ENCODE results near the gene NDST1.

NDST1 gene

DNA sequence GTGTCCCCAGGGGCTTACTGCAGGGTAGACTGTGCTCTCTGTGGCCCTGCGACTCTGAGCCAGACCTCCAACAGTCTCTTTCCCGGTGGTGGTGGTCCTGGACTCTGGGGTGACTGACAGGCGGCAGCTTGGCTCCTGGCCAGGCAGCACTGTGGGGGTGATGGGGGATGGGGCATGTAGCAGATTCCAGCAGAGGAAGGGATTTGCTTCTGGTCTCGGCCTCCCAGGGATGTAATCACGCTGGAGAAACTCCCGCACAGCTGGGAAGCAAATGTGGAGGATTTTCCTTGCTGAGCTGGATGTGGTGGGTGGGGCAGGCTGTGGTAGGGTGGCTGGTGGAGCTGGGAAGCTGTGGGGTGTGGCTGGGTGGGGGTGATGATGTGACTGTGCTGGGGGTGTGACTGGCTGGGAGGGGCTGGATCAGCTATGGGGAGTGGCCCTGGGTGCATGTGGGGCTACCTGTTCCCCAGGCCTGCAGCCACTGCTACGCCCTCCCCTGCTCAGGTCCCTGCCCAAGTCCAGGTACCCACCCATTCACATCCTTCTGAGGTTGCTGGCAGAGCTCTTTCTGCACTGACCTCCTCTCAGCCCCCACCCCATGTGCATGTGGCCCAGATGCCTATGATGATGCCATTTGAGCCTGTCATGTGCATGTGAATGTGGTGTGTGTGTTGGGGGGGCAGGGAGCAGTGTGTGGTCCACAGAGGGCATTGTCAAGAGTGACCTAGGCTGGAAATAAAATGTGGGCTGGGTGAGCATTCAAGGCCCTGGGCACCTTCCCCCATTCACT, 3.8 kb downstream of the NDST1 start:
- Histone ChIP-seq H3K9me2 (replicated peaks; ENCODE audit: control insufficient read depth, low read length) (no peaks in the 10 kb centered on the region), H3K4me3 (ENCODE audit: low read length) (no peak overlapping the region), H3K79me2 (ENCODE audit: control insufficient read depth, low read length) (peaks cover 35% of the 10 kb centered on the region), H3K27me3 (ENCODE audit: control insufficient read depth, low read length) (no peaks in the 10 kb centered on the region), H3K36me3 (ENCODE audit: control insufficient read depth, low read length) (no peaks in the 10 kb centered on the region), H3F3A (ENCODE audit: control insufficient read depth, insufficient read depth) (no peaks in the 10 kb centered on the region), H3K4me1 (ENCODE audit: control insufficient read depth, low read length) (peaks cover 20% of the 10 kb centered on the region), H3K27ac (ENCODE audit: low read depth, low read length) (no peak overlapping the region), H4K20me1 (ENCODE audit: control insufficient read depth, insufficient read depth, low read depth, low read length) (peaks cover 3% of the 10 kb centered on the region; the same call in 1 of the 2 replicates), H3K9me3 (ENCODE audit: control insufficient read depth, insufficient read depth, low read length) (no peaks in the 10 kb centered on the region), H3K4me2 (ENCODE audit: low read length) (no peak overlapping the region)
- TF ChIP-seq, protein P1, sequence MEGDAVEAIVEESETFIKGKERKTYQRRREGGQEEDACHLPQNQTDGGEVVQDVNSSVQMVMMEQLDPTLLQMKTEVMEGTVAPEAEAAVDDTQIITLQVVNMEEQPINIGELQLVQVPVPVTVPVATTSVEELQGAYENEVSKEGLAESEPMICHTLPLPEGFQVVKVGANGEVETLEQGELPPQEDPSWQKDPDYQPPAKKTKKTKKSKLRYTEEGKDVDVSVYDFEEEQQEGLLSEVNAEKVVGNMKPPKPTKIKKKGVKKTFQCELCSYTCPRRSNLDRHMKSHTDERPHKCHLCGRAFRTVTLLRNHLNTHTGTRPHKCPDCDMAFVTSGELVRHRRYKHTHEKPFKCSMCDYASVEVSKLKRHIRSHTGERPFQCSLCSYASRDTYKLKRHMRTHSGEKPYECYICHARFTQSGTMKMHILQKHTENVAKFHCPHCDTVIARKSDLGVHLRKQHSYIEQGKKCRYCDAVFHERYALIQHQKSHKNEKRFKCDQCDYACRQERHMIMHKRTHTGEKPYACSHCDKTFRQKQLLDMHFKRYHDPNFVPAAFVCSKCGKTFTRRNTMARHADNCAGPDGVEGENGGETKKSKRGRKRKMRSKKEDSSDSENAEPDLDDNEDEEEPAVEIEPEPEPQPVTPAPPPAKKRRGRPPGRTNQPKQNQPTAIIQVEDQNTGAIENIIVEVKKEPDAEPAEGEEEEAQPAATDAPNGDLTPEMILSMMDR (IDR thresholded peaks at IDR 0.05; ENCODE audit: low read depth, low read length, poor library complexity, severe bottlenecking): no peak
- no peak for TF ChIP-seq EZH2phosphoT487 (IDR thresholded peaks at IDR 0.05; ENCODE audit: borderline replicate concordance, low read length)

DNA sequence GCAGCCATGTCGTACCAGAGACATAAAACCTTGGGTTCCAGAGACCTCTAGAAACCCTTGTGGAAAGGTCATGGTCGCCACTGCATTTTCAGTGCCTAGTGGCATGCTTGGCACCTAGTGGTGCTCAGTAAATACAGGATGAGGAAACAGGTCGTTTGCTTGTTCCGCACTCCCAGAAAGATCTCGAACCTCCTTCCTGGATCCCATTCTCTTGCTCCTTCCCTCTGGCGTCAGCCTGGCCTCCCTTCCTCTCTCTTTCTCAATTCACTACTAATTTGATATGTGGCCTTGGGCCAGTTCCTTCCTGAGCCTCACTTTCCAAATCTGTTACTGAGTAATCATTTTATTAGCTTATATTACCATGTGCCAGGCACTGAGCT, 4.4 kb downstream of the NDST1 start:
- H3K27ac ChIP-seq (ENCODE audit: low read depth, low read length): no peak overlapping the region
- no peaks in the 10 kb centered on the region for H3K27me3 ChIP-seq (ENCODE audit: control insufficient read depth, low read length)
- H3K4me1 ChIP-seq (ENCODE audit: control insufficient read depth, low read length): peaks cover 25% of the 10 kb centered on the region
- TF ChIP-seq EZH2phosphoT487 (IDR thresholded peaks at IDR 0.05; ENCODE audit: borderline replicate concordance, low read length): no peak
- TF ChIP-seq, protein P1 (IDR thresholded peaks at IDR 0.05; ENCODE audit: low read depth, low read length, poor library complexity, severe bottlenecking): no peak
- H3K9me3 ChIP-seq (ENCODE audit: control insufficient read depth, insufficient read depth, low read length): no peaks in the 10 kb centered on the region
- no peaks in the 10 kb centered on the region for H3K36me3 ChIP-seq (ENCODE audit: control insufficient read depth, low read length)
- H3K9me2 ChIP-seq (replicated peaks; ENCODE audit: control insufficient read depth, low read length): no peaks in the 10 kb centered on the region
- H3K79me2 ChIP-seq (ENCODE audit: control insufficient read depth, low read length): peaks cover 35% of the 10 kb centered on the region
- no peak overlapping the region for H3K4me3 ChIP-seq (ENCODE audit: low read length)
- no peaks in the 10 kb centered on the region for H4K20me1 ChIP-seq (ENCODE audit: control insufficient read depth, insufficient read depth, low read depth, low read length)
- H3K4me2 ChIP-seq (ENCODE audit: low read length): no peak overlapping the region
- no peaks in the 10 kb centered on the region for H3F3A ChIP-seq (ENCODE audit: control insufficient read depth, insufficient read depth)

DNA sequence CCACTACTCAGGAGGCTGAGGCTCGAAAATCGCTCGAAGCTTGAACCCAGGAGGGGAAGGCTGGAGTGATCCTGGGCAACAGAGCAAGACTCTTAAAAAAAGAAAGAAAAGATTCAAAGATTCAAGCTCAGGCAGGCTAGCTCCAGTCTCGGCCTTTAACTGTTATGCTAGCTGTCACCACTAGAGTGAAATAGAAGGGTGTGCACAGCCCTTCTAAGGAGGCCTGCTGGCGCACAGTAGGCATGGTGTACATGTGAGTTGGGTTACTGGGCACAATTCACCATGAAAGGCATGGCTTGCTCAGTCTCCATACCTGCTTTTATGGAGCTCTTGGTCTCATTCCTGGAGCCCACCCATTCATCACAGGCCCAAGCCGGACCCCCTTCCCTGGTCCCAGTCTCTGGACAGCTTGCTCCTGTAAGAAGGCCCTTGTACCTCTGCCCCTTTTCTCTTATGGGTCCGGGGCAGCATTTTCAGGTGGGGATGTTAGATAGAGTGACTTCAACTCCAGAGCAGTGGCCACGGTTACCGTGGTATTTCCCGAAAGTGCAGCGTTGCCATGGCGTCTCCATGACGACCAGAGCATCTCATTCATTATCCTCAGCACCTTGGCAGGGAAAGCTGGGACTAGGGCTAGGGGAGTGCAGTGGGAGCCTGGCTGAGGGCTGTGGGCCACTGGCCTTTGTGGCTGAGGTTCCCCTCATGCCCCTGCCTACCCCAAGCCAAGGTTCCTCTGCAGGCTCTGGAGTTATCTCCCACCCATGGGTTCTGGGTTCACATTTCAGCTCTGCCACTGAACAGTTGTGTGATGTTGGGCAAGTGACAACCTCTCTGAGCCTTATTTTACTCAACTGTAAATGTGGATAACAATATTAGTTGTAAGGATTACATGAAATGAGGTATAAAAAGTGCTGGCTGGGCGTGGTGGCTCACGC, 5.7 kb downstream of the NDST1 start:
- H3K4me2 ChIP-seq (ENCODE audit: low read length): no peak overlapping the region

More for the DNA sequence above, 5.7 kb downstream of the NDST1 start:
- Histone ChIP-seq H4K20me1 (ENCODE audit: control insufficient read depth, insufficient read depth, low read depth, low read length) (no peaks in the 10 kb centered on the region), H3K79me2 (ENCODE audit: control insufficient read depth, low read length) (peaks cover 39% of the 10 kb centered on the region), H3K4me3 (ENCODE audit: low read length) (no peak overlapping the region), H3K9me2 (replicated peaks; ENCODE audit: control insufficient read depth, low read length) (no peaks in the 10 kb centered on the region), H3K27me3 (ENCODE audit: control insufficient read depth, low read length) (no peaks in the 10 kb centered on the region), H3K36me3 (ENCODE audit: control insufficient read depth, low read length) (no peaks in the 10 kb centered on the region), H3F3A (ENCODE audit: control insufficient read depth, insufficient read depth) (peaks cover 4% of the 10 kb centered on the region; the same call in 1 of the 2 replicates), H3K27ac (ENCODE audit: low read depth, low read length) (no peak overlapping the region), H3K9me3 (ENCODE audit: control insufficient read depth, insufficient read depth, low read length) (no peaks in the 10 kb centered on the region), H3K4me1 (ENCODE audit: control insufficient read depth, low read length) (peaks cover 38% of the 10 kb centered on the region)
- no peak for TF ChIP-seq EZH2phosphoT487 (IDR thresholded peaks at IDR 0.05; ENCODE audit: borderline replicate concordance, low read length)
- TF ChIP-seq, protein P1 (IDR thresholded peaks at IDR 0.05; ENCODE audit: low read depth, low read length, poor library complexity, severe bottlenecking): peak; percentile 61
